ENCODE measurements around the gene FXN.

The FXN gene

GRCh38 chr9:69070201-69070600, 34.6 kb downstream of the FXN start:
- Histone ChIP-seq H3K9me3 (ENCODE audit: insufficient read depth, low read depth, low read length) (no peaks in the 10 kb centered on the region), H3K4me1 (ENCODE audit: insufficient read depth, low read length) (peaks cover 13% of the 10 kb centered on the region), H3K9ac (ENCODE audit: low read depth, low read length) (no peak overlapping the region), H3K27ac (ENCODE audit: low read depth, low read length) (no peak overlapping the region), H3K36me3 (ENCODE audit: insufficient read depth, low read length) (peaks cover 59% of the 10 kb centered on the region), H3K27me3 (ENCODE audit: insufficient read depth, low read length) (no peaks in the 10 kb centered on the region), H3K4me3 (ENCODE audit: low read length) (no peak overlapping the region)
- WGBS, result 95% methylated on average over 7 of the region's 7 CpGs

GRCh38 chr9:69071059-69071458, 35.5 kb downstream of the FXN start:
- H3K36me3 ChIP-seq (ENCODE audit: insufficient read depth, low read length), result peaks cover 51% of the 10 kb centered on the region
- WGBS, result 73% methylated on average over 3 of the region's 3 CpGs
- H3K4me3 ChIP-seq (ENCODE audit: low read length), result no peak overlapping the region
- no peak overlapping the region for H3K9ac ChIP-seq (ENCODE audit: low read depth, low read length)
- H3K9me3 ChIP-seq (ENCODE audit: insufficient read depth, low read depth, low read length), result no peaks in the 10 kb centered on the region
- no peak overlapping the region for H3K27ac ChIP-seq (ENCODE audit: low read depth, low read length)
- H3K4me1 ChIP-seq (ENCODE audit: insufficient read depth, low read length), result peaks cover 6% of the 10 kb centered on the region; the same call in 1 of the 2 replicates
- no peaks in the 10 kb centered on the region for H3K27me3 ChIP-seq (ENCODE audit: insufficient read depth, low read length)

GRCh38 chr9:69073103-69073502, 37.6 kb downstream of the FXN start:
- Histone ChIP-seq H3K9ac (ENCODE audit: low read depth, low read length) (no peak overlapping the region), H3K9me3 (ENCODE audit: insufficient read depth, low read depth, low read length) (no peaks in the 10 kb centered on the region), H3K4me3 (ENCODE audit: low read length) (no peak overlapping the region), H3K4me1 (ENCODE audit: insufficient read depth, low read length) (no peaks in the 10 kb centered on the region), H3K36me3 (ENCODE audit: insufficient read depth, low read length) (peaks cover 35% of the 10 kb centered on the region), H3K27me3 (ENCODE audit: insufficient read depth, low read length) (no peaks in the 10 kb centered on the region), H3K27ac (ENCODE audit: low read depth, low read length) (no peak overlapping the region)
- 92% methylated on average over 3 of the region's 4 CpGs for WGBS

GRCh38 chr9:69074801-69075200, 39.2 kb downstream of the FXN start:
- no peak overlapping the region for H3K27ac ChIP-seq (ENCODE audit: low read depth, low read length)
- no peaks in the 10 kb centered on the region for H3K27me3 ChIP-seq (ENCODE audit: insufficient read depth, low read length)
- no peaks in the 10 kb centered on the region for H3K4me1 ChIP-seq (ENCODE audit: insufficient read depth, low read length)
- no peaks in the 10 kb centered on the region for H3K9me3 ChIP-seq (ENCODE audit: insufficient read depth, low read depth, low read length)
- H3K9ac ChIP-seq (ENCODE audit: low read depth, low read length), result no peak overlapping the region
- H3K36me3 ChIP-seq (ENCODE audit: insufficient read depth, low read length), result peaks cover 27% of the 10 kb centered on the region
- WGBS, result 96% methylated on average over 2 of the region's 2 CpGs
- H3K4me3 ChIP-seq (ENCODE audit: low read length), result no peak overlapping the region

- WGBS, result 95% methylated on average over 5 of the region's 5 CpGs
- no peak overlapping the region for H3K27ac ChIP-seq (ENCODE audit: low read depth, low read length)
- H3K4me3 ChIP-seq (ENCODE audit: low read length), result no peak overlapping the region
- peaks cover 22% of the 10 kb centered on the region for H3K36me3 ChIP-seq (ENCODE audit: insufficient read depth, low read length)
- no peaks in the 10 kb centered on the region for H3K27me3 ChIP-seq (ENCODE audit: insufficient read depth, low read length)
- H3K9me3 ChIP-seq (ENCODE audit: insufficient read depth, low read depth, low read length), result no peaks in the 10 kb centered on the region
- no peaks in the 10 kb centered on the region for H3K4me1 ChIP-seq (ENCODE audit: insufficient read depth, low read length)
- no peak overlapping the region for H3K9ac ChIP-seq (ENCODE audit: low read depth, low read length)
Observed at GRCh38 chr9:69076550-69076949, 41.0 kb downstream of the FXN start.

GRCh38 chr9:69078069-69078468, 42.5 kb downstream of the FXN start:
- H3K4me1 ChIP-seq (ENCODE audit: insufficient read depth, low read length), result no peaks in the 10 kb centered on the region
- no peak overlapping the region for H3K27ac ChIP-seq (ENCODE audit: low read depth, low read length)
- H3K36me3 ChIP-seq (ENCODE audit: insufficient read depth, low read length), result peaks cover 7% of the 10 kb centered on the region
- H3K9me3 ChIP-seq (ENCODE audit: insufficient read depth, low read depth, low read length), result no peaks in the 10 kb centered on the region
- WGBS, result 80% methylated on average over 2 of the region's 2 CpGs
- no peaks in the 10 kb centered on the region for H3K27me3 ChIP-seq (ENCODE audit: insufficient read depth, low read length)
- no peak overlapping the region for H3K4me3 ChIP-seq (ENCODE audit: low read length)
- no peak overlapping the region for H3K9ac ChIP-seq (ENCODE audit: low read depth, low read length)

GRCh38 chr9:69078581-69078980, 43.0 kb downstream of the FXN start:
- H3K4me1 ChIP-seq (ENCODE audit: insufficient read depth, low read length), result no peaks in the 10 kb centered on the region
- 0 out of 2 replicates have a peak, but pooled peaks cover 1% of the 10 kb centered on the region for H3K36me3 ChIP-seq (ENCODE audit: insufficient read depth, low read length)
- no peaks in the 10 kb centered on the region for H3K27me3 ChIP-seq (ENCODE audit: insufficient read depth, low read length)
- no peak overlapping the region for H3K4me3 ChIP-seq (ENCODE audit: low read length)
- WGBS, result 90% methylated on average over 1 of the region's 1 CpG
- no peak overlapping the region for H3K27ac ChIP-seq (ENCODE audit: low read depth, low read length)
- H3K9me3 ChIP-seq (ENCODE audit: insufficient read depth, low read depth, low read length), result no peaks in the 10 kb centered on the region
- no peak overlapping the region for H3K9ac ChIP-seq (ENCODE audit: low read depth, low read length)

GRCh38 chr9:69079186-69079585, 43.6 kb downstream of the FXN start:
- Histone ChIP-seq H3K27ac (ENCODE audit: low read depth, low read length) (no peak overlapping the region), H3K9me3 (ENCODE audit: insufficient read depth, low read depth, low read length) (no peaks in the 10 kb centered on the region), H3K9ac (ENCODE audit: low read depth, low read length) (no peak overlapping the region), H3K4me1 (ENCODE audit: insufficient read depth, low read length) (no peaks in the 10 kb centered on the region), H3K27me3 (ENCODE audit: insufficient read depth, low read length) (no peaks in the 10 kb centered on the region), H3K36me3 (ENCODE audit: insufficient read depth, low read length) (no peaks in the 10 kb centered on the region), H3K4me3 (ENCODE audit: low read length) (no peak overlapping the region)

GRCh38 chr9:69081261-69081660, 45.7 kb downstream of the FXN start:
- H3K27ac ChIP-seq (ENCODE audit: low read depth, low read length), result no peak overlapping the region
- 92% methylated on average over 4 of the region's 4 CpGs for WGBS

GRCh38 chr9:69083321-69083720, 47.8 kb downstream of the FXN start:
- H3K9ac ChIP-seq (ENCODE audit: low read depth, low read length), result no peak overlapping the region
- H3K27ac ChIP-seq (ENCODE audit: low read depth, low read length), result no peak overlapping the region
- no peaks in the 10 kb centered on the region for H3K36me3 ChIP-seq (ENCODE audit: insufficient read depth, low read length)
- no peak overlapping the region for H3K4me3 ChIP-seq (ENCODE audit: low read length)
- H3K9me3 ChIP-seq (ENCODE audit: insufficient read depth, low read depth, low read length), result no peaks in the 10 kb centered on the region
- H3K27me3 ChIP-seq (ENCODE audit: insufficient read depth, low read length), result no peaks in the 10 kb centered on the region
- 100% methylated on average over 1 of the region's 3 CpGs for WGBS
- H3K4me1 ChIP-seq (ENCODE audit: insufficient read depth, low read length), result peaks cover 8% of the 10 kb centered on the region; the same call in 1 of the 2 replicates

More at GRCh38 chr9:69081261-69081660, 45.7 kb downstream of the FXN start:
- H3K27me3 ChIP-seq (ENCODE audit: insufficient read depth, low read length), result no peaks in the 10 kb centered on the region
- H3K9me3 ChIP-seq (ENCODE audit: insufficient read depth, low read depth, low read length), result no peaks in the 10 kb centered on the region
- H3K4me3 ChIP-seq (ENCODE audit: low read length), result no peak overlapping the region
- H3K4me1 ChIP-seq (ENCODE audit: insufficient read depth, low read length), result 0 out of 2 replicates have a peak, but pooled peaks cover 3% of the 10 kb centered on the region
- no peaks in the 10 kb centered on the region for H3K36me3 ChIP-seq (ENCODE audit: insufficient read depth, low read length)
- no peak overlapping the region for H3K9ac ChIP-seq (ENCODE audit: low read depth, low read length)

GRCh38 chr9:69085569-69086283, 50.2 kb downstream of the FXN start:
- H3K27ac ChIP-seq (ENCODE audit: low read depth, low read length), result no peak overlapping the region
- H3K4me1 ChIP-seq (ENCODE audit: insufficient read depth, low read length), result peaks cover 30% of the 10 kb centered on the region
- no peak overlapping the region for H3K9ac ChIP-seq (ENCODE audit: low read depth, low read length)
- no peaks in the 10 kb centered on the region for H3K36me3 ChIP-seq (ENCODE audit: insufficient read depth, low read length)
- 87% methylated on average over 5 of the region's 5 CpGs for WGBS
- H3K4me3 ChIP-seq (ENCODE audit: low read length), result no peak overlapping the region
- no peaks in the 10 kb centered on the region for H3K27me3 ChIP-seq (ENCODE audit: insufficient read depth, low read length)
- H3K9me3 ChIP-seq (ENCODE audit: insufficient read depth, low read depth, low read length), result no peaks in the 10 kb centered on the region

GRCh38 chr9:69086312-69086711, 50.8 kb downstream of the FXN start:
- 71% methylated on average over 1 of the region's 2 CpGs for WGBS
- Histone ChIP-seq H3K9me3 (ENCODE audit: insufficient read depth, low read depth, low read length) (no peaks in the 10 kb centered on the region), H3K4me3 (ENCODE audit: low read length) (no peak overlapping the region), H3K9ac (ENCODE audit: low read depth, low read length) (no peak overlapping the region), H3K4me1 (ENCODE audit: insufficient read depth, low read length) (peaks cover 35% of the 10 kb centered on the region), H3K27me3 (ENCODE audit: insufficient read depth, low read length) (no peaks in the 10 kb centered on the region), H3K27ac (ENCODE audit: low read depth, low read length) (no peak overlapping the region), H3K36me3 (ENCODE audit: insufficient read depth, low read length) (no peaks in the 10 kb centered on the region)
